NCI-H2029 treated with DMSO at 0.1 percent for 48 hours (cell line): ENCODE measurements around the gene ANXA2R.
"Not testable (repeated sequence)": the region's sequence is repeated elsewhere in the genome, so short reads cannot be mapped to it uniquely, and the experiment has no call there.

Experiments
- DNase-seq: peaks from one replicate; lab custom pipeline; 2025; lab: John Stamatoyannopoulos, UW

Gene ANXA2R

GRCh38 chr5:43060020-43060419 lies 19.9 kb upstream of the ANXA2R start:
- DNase-seq, result not testable (repeated sequence)

- not testable (repeated sequence) for DNase-seq
Measured at GRCh38 chr5:43055098-43055497, 15.0 kb upstream of the ANXA2R start.

- no peak for DNase-seq
Measured at GRCh38 chr5:43051684-43052083, 11.6 kb upstream of the ANXA2R start.

- DNase-seq, result no peak
Measured at GRCh38 chr5:43050384-43050783, 10.3 kb upstream of the ANXA2R start.

- no peak for DNase-seq
Measured at GRCh38 chr5:43049236-43049635, 9.1 kb upstream of the ANXA2R start.

- no peak for DNase-seq
Measured at GRCh38 chr5:43046474-43046873, 6.4 kb upstream of the ANXA2R start.

- DNase-seq, result no peak
Measured at GRCh38 chr5:43045236-43045635, 5.1 kb upstream of the ANXA2R start.

GRCh38 chr5:43044181-43044914 lies 4.2 kb upstream of the ANXA2R start:
- no peak for DNase-seq

- no peak for DNase-seq
Measured at GRCh38 chr5:43043400-43043756, 3.3 kb upstream of the ANXA2R start.

- peak; percentile 86 for DNase-seq
Measured at GRCh38 chr5:43042626-43043399, 2.7 kb upstream of the ANXA2R start.

- peak; percentile 86 for DNase-seq
Measured at GRCh38 chr5:43042176-43042625, 2.1 kb upstream of the ANXA2R start.

GRCh38 chr5:43041669-43042175 lies 1.6 kb upstream of the ANXA2R start:
- DNase-seq, result peak; percentile 85

GRCh38 chr5:43041110-43041668 lies 1.1 kb upstream of the ANXA2R start:
- DNase-seq, result peak; percentile 85

GRCh38 chr5:43039471-43040286 lies 440 bp downstream of the ANXA2R start:
- peak; percentile 82 for DNase-seq

GRCh38 chr5:43039152-43039470 lies 1.0 kb downstream of the ANXA2R start:
- no peak for DNase-seq

- DNase-seq, result no peak
Measured at GRCh38 chr5:43038496-43038989, 1.6 kb downstream of the ANXA2R start.

GRCh38 chr5:43037636-43038495 lies 2.3 kb downstream of the ANXA2R start:
- no peak for DNase-seq

- DNase-seq, result no peak
Measured at GRCh38 chr5:43036856-43037635, 3.1 kb downstream of the ANXA2R start.

- DNase-seq, result no peak
Measured at GRCh38 chr5:43036409-43036808, 3.7 kb downstream of the ANXA2R start.

- DNase-seq, result no peak
Measured at GRCh38 chr5:43034591-43034968, 5.5 kb downstream of the ANXA2R start.
